ENCODE data around the gene ADGRG6.

Gene ADGRG6

DNA sequence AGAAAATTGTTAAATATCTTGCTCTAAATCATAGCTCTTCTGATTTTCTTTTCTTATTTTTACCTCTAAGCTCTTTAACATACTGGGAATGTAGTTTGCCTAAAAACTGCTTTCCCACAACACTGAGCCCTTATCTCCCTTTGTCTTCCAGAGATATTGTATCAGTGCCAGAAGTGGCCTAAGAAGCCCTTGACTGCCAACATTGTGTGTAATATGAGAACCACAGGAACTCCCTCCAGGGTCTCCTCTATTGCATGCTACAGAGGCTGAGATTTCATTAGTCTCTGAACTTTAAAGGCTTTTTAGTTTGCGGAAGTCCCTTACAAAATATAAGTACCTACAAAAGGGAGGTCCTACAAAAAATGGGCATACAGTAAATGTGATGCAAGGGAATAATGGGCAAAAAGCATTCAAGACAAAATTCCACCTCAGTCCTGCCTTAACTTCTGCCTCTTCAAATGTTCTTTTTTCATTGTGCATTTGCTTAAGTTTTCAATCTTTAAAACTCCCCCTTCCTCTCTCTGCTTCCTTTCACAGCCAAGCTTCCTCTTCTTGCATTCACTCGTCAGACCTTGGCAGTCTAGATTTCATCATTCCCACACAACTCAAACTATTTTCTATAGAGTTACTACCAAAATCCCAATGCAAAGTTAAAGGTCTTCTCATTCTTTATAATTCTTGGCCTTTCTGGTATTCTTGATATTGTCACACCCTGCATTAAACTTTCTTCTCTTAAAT lies 76.5 kb downstream of the ADGRG6 start:
- no peak for DNase-seq

DNA sequence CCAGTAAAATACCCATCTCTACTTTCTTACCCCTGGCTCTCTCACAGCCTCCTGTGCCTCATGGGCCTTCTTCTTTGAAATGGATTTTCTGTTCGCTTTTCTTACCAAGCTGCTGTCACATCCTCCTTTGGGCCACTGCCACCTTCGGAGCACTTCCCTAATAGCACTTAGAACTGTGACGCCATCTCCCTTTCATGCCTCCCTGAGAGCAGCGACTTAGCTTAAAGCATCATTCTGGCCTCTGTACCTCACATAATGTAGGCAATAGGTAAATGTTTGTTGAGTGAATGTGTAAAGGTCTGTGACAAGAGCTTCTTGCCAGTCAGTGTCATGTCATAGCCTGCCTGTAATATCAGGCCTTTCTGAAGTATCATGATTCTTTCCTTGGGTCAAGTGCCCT lies 78.8 kb downstream of the ADGRG6 start:
- no peak for DNase-seq

- no peak for DNase-seq
Observed at GRCh38 chr6:142381181-142381580, 79.4 kb downstream of the ADGRG6 start.

DNA sequence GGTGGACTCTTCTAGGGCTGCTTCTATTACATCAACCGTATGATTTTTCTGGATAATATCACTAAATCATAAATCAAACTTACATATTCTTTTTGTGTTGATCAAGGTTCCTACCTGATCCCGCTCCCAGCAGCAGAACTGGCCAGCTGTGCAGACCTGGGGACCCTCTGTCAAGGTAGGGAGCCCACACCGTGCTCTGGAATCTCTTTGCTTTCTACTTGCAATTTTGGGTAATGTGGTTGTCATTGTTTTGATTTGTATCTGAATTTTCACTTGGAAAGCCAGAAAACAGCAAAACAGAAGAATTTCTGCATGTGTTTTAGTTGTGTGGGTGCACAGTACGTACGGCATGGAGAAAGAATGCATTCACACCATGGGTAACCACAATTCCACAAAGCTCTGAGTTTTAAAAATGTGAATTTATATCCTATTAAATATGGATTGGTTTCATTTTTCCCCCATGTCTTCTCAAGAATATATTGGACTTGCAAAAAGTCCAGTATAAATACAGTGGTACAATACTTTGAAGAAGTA lies 80.1 kb downstream of the ADGRG6 start:
- no peak for DNase-seq

GRCh38 chr6:142384519-142385254 lies 82.9 kb downstream of the ADGRG6 start:
- DNase-seq: no peak

- no peak for DNase-seq
Observed at GRCh38 chr6:142385352-142385751, 83.5 kb downstream of the ADGRG6 start.

- no peak for DNase-seq
Observed at GRCh38 chr6:142386657-142387056, 84.8 kb downstream of the ADGRG6 start.

DNA sequence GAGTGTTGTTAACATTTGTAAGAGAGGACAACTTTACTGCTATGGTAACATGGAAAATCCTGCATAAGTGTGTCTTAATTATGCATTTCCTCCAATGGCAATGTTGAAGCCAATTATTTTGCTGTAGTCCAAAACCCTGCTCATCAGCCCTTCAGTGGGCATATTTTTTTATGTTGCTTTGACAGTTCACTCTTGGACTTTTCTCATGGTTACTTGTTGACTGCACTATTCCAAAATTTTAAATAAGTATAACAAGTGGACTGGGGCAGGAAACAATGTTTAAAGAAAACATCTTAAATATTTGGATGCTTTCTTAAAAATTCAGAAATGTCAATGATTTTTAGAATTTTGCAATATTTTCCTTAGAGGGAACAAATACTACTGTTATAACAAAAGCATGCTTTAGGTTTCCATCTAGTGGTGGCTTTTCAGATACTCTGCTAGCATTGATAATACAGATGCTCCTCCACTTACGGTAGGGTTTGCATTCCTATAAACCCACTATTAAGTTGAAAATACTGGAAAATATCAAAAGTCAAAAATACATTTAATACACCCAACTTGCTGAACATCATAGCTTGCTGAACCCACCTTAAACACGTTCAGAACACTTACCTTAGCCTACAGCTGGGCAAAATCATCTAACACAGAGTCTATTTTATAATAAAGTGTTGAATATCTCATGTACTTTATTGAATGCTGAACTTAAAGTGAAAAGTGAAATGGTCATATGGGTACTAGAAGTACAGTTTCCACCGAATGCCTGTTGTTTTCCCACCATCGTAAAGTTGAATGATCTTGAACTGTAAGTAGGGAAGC lies 86.4 kb downstream of the ADGRG6 start:
- no peak for DNase-seq

DNA sequence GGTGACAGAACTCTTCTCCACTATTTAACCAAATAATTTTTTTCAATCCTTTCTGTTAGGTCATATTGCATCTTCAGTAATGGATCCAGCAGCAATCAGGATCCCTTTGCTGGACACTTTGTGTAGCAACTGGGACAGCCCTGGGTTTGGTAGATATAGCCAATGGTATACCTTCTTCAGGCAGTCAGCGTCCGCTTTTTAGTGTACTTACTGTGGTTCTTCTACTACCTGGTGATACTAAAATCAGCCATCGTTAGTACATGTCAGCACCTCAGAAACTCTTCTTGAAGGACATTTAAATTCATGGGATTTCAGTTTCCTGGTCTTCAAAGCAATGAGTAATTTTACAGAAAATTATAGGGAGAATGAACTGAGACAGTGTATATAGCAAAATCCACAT lies 93.5 kb downstream of the ADGRG6 start:
- no peak for DNase-seq

DNA sequence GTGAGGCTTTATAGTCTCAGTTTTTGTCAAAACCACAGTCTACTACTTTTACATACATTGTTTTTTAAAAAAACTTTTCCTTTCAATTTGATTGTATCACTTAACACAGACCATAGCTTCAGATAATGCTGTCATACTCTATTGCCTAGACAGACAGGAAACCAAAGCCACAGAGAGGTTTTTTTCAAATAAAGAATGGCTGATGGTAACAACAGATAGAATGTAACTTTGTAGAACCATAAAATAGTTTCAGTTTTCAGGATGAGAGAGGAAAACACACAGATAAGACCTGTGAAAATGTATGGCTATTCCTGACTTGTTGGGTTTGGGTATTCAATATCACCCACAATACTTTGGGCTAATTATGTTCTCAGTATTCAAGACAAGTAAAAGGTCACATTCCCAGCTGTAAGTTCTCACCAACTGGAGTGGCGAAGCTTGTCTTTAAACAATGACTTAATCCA lies 94.0 kb downstream of the ADGRG6 start:
- DNase-seq: no peak

DNA sequence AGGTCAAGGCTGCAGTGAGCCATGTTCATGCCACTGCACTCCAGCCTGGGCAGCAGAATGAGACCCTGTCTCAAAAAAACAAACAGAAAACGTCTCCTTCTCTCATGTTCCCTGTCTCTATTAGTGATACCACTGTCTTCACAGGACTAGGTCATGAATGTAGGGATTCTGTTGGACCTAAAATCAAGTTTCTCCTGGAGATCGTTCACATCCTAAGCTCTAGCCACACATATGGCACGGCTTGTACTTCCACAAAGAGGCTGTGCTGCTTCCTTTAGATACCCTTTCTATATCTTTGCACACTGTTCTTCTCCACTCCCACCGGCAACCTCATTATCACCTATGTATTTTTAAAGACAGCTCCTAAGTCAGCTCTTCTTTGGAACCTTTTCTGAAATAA lies 96.5 kb downstream of the ADGRG6 start:
- DNase-seq: no peak

GRCh38 chr6:142399739-142400138 lies 97.9 kb downstream of the ADGRG6 start:
- DNase-seq: no peak

- DNase-seq: no peak
Observed at GRCh38 chr6:142400495-142400894, 98.7 kb downstream of the ADGRG6 start.

GRCh38 chr6:142401838-142402237 lies 100.0 kb downstream of the ADGRG6 start:
- DNase-seq: no peak

GRCh38 chr6:142404751-142405150 lies 102.9 kb downstream of the ADGRG6 start:
- DNase-seq: no peak

DNA sequence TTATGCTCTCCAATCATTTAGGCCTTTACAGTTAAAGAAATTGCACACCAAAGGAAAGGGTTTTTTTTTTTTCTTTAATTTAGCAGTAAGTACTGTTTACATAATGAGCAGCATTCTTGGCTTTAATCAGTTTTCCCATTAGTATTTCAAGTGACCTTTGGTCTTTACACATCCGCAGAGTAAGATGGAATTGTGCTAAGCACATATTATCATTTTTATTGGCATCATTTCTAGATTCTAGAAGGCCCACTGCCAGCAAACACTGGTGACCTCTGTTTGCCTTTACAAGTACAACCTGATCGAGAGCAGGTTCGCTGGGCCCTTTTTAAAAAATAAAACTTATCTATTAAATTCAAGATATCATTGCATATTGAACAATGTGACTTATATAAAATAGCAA lies 104.3 kb downstream of the ADGRG6 start:
- no peak for DNase-seq

DNA sequence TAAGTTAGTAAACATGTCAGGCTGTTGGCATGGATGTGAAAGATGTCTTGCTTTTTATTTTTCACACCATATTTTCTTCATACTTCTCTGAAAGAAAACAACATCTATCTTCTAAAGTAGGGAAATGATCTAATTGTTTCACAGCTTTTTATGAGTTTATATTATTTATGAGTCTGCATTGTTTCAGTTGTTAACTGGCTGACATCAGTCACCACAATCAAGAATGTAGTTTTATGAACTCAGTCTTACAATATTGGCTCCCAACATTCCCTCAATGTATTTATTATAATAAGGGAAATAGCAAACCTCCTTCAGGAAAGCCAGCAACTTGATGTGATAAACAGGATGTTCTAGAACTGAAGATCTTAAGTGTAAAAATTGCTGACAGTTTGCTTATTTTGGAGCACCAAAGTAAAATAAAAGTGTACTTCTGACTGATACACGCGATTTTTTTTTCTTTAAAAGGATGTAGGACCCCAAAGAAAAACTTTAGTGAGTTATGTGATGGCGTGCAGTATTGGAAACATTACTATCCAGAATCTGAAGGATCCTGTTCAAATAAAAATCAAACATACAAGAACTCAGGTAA lies 106.0 kb downstream of the ADGRG6 start:
- no peak for DNase-seq

DNA sequence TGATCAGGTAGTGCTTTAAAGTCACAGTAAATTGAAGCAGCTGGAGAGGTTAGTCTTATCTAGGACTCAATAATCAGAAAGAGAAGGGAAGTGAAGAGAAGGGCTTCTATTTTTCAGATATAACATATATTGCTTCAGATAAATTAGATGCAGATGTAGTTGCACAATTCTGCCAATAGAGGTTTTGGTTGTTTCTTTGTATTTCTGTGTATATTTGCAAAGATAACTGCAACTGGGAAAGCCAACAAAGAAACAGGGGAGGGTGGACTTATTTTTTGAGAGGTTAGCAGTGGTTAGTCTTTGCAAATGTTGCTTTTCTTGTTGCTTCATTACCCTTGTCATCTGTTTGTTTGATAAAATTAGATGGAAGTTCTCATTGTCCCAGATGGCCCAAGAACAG lies 106.6 kb downstream of the ADGRG6 start:
- no peak for DNase-seq

DNA sequence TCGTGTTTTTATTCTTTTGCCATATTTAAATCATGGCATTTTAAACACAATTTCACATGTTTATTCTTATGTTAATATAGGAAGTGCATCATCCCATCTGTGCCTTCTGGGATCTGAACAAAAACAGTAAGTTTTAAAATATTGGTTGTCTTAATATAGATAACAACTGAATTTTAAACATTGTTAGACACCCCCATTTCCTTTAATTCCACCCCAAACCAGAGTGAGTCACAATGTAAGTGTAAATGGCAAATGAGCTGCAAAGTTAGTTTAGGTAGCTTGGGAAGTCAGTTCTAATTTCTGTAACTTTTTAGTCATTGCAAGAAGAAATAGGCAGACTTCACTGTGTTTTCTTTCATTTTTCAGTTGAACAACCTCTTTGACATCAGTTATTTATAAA lies 108.0 kb downstream of the ADGRG6 start:
- no peak for DNase-seq

DNA sequence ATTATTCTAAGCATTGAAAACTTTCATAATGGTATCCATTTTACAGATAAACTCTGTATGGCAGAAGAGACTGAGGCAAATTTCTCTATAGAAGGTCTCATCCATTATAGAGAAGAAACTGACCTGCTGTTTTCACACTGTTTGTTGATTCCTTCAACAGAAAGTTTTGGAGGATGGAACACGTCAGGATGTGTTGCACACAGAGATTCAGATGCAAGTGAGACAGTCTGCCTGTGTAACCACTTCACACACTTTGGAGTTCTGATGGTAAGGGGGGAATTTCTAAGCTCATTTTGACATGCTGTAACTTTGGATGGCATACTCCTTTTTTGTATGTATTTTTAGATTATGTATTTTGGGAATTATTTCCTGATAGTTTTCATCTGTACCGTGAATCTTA lies 109.3 kb downstream of the ADGRG6 start:
- DNase-seq: no peak

GRCh38 chr6:142412241-142412640 lies 110.4 kb downstream of the ADGRG6 start:
- DNase-seq: no peak

DNA sequence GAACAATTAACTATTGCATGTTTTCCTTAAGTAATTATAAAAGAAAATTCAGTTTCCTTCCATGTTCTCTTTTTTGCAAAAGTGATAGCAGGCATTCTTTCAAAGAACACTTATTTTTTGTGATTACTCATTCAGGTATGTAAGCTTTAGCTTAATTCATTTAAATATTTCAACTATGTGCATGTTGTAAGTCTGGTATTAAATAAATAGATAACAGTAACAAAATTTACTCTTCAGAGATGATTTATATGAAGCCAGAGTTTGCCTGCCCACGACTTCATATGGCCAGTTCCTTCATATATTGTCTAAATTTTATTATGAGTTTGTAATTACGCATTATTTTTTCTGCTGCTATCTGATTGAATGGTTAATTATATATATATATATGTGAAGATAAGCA lies 110.9 kb downstream of the ADGRG6 start:
- DNase-seq: no peak

DNA sequence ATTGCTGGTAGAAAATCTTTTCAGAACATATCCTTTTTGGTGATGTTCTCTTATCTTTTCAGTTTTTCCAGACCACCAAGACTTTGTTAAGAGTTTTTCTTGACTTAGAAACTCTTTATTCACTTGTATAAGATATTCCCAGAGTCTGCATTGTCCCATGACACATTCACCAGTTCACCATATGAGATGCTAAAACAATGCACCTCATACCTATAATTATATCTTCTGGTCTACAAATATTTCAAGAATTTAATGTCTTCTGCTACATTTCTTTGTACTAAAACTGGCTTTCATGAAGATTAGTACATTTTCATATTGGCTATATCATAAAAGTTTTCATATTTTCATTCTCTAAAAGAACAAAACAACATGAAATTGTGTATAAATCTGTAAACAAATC lies 111.3 kb downstream of the ADGRG6 start:
- no peak for DNase-seq
